Activated T-helper 1 cell treated with anti-CD3 and anti-CD28 coated beads, Interleukin-2, amount 50 U/mL, for 16 hours (primary cell): ENCODE data around the gene FOXN4.

Experiments used
- DNase-seq, 2 donors: peaks; one replicate each; pipeline ENCODE4 v3.0.0-alpha.2; 2020; ENCODE audit warnings: low read depth in 1 of 2, low spot score in 1 of 2

FOXN4 gene

DNA sequence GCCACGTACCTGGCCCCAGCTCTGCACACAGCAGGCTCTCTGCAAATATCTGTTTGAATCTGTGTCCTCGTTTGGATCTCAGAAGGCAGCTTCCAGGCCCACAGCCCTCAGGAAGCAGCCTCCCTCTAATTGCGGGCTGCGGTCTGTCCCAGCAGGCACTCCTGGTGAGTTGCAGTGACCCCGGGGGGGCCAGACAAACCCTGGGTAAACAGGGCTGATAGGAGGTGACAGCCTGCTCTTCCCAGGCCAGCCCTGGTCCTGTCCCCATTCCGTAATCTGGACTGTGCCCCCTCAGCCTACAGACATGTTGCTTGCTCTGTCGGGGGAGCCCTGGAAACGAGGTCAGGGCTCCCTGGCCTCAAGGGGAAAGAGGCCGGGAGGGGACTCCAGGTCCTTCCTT lies 2.0 kb downstream of the FOXN4 start:
- no peak for DNase-seq

DNA sequence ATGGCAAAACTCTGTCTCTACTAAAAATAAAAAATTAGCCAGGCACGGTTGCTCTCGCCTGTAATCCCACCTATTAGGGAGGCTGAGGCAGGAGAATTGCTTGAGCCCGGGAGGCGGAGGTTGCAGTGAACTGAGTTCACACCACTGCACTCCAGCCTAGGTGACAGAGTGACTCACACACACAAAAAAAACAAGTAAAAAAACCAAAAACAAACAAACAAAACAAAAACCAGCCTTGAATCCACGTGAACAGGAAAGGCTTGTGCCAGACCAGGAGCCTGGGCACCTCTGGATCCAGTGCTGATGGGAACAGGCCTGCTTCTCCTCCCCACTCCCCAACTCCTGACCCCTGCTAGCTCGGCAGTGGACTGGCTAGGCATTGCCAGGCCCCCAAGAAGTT lies 3.5 kb downstream of the FOXN4 start:
- no peak for DNase-seq

DNA sequence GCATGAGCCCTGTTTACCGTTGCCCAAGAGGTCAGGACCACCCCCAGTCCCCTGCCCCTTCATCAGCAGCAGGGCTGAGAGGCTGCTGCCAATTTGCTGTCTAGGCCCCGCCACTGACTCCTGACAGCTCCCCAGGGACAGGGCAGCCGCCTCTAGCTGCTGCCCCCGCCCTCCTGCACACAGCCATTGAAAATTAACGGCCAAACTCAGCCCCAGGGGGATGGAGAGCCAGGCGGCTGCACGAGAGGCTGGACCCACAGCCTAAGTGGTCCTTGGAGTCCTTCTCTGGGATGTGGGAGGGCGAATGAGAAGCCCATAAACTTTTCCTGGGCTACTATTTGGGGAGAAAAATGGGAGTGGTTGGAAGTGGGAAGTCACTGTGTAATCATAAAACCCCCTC lies 4.6 kb downstream of the FOXN4 start:
- DNase-seq: no peak

DNA sequence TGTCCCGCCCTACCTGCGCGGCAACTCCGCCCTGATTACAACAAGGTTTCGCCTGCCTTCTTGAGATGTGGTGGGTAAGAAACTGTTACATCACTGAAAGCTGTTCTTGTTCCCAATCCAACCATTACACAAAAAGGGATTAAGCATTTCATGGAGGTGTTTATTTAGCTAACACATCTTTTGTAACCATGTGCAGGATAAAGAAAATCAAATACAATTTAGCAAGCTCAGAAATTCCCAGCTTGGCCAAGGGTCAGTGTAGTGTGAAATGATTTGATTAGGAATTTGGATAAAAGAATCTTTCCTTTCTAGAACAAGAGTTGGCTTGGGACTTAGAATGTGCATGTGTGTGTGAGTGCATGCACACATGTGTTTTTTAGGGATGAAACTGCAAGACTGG lies 6.3 kb downstream of the FOXN4 start:
- no peak for DNase-seq

DNA sequence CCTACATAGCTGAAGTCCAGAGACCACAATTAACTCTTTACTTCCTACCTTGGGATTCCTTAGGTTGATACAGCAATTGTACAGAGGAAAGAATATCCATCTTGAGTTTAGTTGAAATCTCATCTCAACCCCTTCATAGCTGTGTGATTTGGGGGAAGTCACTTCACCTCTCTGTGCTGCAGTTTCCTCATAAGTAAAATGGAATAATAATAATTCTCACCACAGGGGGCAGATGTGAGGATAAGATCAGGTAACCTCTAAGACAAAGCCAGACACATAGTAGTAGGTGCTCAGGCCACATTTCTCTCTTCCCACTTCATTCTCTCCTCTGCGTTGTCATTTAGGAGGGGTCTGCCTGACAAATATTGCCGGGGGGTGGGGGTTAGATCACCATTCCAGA lies 6.7 kb downstream of the FOXN4 start:
- DNase-seq: no peak

DNA sequence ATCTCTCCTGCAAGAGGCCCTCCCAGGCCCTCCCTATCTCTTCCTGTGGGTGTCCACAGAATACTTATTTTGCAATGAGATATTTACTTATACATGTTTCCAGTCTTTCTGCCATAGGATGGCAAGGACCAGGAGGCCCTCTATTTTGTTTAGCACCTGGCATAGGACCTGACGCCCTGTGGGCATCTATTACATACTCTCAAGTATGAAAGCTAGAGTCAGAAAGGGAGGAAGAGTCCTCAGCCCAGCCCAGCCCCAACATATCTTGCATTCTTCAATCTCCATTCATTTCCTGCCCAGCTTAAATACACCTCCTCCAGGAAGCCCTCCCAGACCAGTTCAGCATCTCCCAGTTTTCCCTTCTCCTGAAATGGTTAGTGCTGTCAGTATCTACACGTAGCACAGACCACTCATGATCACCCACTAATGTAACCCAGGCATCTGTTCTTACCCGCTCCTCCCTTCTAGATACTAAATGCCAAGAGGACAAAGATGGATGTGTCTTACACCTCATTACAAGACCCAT lies 7.4 kb downstream of the FOXN4 start:
- no peak for DNase-seq

DNA sequence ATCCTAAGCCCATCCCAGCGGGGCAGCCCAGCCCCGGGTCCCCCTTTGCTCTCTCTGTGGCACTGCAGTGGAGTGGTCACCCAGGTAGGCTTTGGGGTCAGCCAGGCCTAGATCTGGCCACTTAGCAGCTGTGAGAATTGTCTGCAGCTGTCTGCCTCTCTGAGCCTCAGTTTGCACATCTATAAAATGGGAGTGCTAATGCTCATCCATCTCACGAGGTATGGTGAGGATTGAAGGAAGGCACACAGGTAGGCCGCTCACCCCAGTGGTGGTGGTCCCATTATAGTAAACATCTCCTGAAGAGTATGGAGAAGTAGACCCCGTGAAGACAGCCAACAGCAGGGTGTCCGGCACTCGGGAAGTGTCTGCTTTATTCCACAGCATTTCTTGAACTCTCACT lies 9.2 kb downstream of the FOXN4 start:
- no peak for DNase-seq

DNA sequence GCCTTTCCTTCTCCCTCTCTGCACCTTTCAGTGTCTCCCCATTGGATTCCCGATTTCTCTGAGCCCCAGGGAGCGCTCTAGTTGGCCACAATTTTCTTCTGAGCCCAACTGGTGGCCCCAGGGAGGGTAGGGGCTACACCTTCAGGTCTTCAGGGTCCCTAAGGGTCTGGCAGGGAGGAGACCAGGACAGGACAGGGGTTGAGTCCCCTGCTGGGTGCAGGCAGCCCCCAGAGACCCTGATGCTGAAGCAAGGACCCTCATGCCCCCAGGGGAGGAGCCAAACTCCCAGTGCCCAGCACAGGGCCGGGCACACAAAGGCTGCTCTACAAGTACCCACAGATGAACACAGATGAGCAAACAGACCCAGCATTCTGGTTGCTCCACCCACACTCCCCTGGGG lies 12.7 kb downstream of the FOXN4 start:
- no peak for DNase-seq

DNA sequence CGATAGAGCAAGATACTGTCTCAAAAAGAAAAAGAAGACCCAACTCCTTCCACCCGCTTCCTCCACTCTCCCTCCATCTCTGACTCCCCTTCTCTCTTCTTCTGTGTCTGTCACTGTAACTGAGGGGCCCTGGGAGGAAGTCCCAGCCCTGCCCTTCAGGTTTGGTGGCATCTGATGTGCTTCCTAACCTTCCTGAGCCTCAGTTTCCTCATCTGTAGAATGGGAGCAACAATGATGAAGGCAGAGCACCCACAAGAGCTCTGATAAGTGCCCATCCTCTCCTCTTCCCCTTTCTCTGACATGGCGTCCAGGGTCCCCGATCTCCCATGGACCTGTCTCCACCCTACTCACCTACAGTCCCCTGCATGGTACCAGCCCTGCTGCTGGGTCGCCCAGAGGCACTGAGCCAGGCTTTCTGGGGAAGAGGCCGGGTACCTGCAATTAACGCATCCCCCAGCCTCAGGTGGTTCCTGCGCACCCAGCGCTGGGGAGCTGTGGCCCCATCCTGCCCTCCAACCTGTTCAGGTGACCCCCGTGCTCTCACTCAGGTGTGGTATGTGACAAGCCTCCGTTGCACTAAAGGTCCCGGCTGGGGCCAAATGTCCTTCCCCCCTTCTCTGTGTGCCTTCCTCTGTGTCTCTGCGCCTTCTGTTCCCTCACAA lies 13.2 kb downstream of the FOXN4 start:
- DNase-seq: no peak

DNA sequence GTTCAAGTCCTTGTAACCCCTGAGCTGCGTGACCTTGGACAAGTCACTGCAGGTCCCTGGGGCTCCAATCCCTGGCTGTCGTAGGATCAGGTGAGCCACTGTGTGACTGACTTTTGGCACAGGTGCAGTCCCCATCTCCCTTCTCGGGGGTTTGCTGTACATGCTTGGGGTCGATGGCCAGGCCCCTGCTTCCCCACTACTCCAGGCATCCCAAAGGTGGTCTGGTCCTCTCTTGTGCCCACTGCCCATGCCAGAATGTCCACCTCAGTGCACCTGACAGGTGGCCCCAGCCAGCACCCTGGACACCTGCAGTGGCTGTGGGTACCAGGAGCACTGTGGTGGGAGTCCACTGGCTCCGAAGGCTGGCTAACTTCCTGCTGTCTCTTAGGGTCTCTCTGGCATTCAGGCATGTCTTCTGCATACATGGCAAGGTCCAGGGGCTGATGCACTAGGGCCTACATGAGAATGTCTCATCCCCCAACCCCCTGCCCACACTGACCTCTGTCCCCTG lies 14.7 kb downstream of the FOXN4 start:
- DNase-seq: no peak

DNA sequence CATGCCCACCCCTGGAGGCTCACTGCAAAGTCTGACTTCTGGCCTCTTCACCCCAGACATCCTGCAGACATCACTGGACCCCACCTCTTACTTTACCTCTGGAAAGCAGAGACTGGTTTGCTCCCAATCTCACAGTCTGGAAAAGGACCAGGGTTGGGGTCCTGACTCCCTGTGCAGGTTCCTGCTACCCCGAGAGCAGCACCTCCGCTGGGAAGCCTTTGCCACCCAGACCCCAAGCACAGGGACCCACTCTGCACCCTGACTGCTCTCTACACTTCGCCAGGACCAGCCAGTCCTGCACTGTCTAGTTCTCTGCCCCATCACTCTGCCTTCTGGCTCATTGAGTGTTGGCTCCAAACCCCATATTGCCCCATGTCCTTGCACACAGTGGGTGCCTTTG lies 16.0 kb downstream of the FOXN4 start:
- DNase-seq: no peak

DNA sequence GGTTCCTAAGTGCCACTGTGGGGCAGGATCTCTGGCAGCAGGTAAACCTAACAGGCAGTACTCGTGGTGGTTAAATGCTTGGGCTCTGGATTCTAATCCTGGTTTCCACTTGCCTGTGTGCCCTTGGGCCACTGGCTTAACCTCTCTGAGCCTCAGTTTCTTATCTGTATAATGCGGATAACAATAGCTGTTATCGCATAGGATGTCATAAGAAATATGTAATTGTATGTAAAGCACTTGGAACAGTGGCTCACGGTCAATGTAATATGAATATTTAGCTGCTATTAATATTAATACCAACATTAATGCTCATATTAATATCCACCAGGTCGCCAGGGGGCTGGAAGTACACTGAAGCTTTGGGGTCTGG lies 16.8 kb downstream of the FOXN4 start:
- no peak for DNase-seq

DNA sequence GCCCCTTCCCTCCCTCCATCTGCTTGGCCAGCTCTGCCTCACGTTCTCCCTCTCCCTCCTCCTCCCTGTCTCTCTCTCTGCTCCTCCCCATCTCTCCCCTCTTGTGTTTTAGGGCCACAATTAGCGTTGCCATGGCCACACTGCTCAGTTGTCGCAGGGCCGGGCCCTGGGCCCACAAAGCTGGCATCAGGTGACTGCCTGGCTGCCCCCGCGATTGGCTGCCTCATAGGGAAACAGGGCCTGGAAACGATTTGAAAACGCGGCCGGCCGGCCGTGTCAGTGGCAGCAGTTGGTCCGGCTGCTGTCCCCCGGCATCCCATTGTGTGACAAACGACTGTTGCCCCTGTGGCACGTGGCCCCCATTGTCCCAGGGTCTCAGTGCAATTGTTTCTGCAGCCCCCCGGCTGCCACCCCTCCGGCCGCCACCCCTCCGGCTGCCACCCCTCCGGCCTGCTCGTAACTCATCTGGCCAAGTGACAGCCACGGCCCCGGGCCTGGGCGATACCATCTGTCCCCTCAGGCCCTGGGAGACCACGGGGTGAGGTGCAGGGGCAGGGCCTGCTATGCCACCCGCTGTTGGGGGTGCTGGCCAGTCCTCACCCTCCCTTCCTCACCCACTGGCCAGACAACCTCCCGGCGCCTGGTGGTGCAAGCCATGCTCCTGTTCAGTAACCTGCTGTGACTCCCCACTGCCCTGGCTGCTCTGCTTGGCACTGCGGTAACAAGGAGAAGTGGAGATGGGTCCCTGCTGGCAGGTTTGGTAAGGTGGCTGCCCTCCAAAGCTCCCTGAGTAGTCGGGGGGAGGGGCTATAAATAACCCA lies 17.4 kb downstream of the FOXN4 start:
- DNase-seq: no peak

DNA sequence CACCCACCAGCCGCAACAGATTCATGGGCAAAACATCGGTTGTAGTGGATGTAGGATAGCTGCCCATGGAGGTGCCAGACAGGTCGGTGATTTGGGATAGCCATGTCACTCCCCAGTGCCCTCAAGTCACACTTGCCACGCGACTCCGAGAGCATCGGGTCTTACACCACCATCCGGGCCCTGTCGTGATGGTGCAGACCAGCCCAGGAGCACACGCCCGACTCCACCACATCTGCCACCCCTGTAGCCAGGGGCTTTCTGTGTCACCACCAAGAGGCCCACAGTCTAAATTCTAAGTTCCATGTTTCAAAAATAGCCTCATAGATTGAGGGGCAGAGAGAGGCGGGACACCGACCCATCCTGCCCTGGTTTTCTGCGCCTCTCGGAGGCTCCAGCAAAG lies 18.0 kb downstream of the FOXN4 start:
- no peak for DNase-seq

DNA sequence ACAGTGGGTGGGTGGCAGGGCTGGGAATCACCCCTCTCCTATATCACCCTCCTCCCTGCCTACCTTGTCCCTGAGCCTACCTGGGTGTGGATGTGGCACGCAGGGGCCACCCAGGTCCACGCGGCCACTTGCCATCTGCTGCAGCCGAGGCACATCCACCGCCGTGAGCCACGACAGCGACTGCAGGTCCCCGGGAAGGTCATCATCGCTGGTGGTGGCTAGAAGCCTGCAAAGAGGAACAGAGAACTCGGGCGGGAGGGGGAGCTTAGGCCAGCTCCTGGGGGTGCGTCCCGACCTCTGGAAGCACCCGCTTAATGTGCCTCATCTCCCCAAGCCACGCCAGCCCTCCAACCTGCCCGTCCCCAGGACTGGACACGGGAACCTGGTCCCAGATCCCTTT lies 19.0 kb downstream of the FOXN4 start:
- DNase-seq: no peak

DNA sequence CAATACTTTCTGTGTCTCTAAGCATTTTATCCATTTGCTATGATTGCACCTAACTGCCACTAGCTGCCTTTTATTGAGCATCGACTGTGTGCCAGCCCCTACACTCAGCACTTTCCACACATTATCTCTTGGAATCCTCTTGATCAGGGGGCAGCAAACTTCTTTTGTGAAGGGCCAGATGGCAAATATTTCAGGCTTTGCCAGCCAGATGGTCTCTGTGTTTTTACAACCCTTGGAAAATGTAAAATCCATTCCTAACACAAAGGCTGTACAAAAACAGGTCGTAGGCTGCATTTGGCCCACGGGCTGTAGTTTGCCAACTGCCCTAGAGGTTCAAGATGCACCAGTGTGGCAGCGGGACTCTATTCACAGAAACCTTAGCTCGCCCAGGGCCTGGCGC lies 19.5 kb downstream of the FOXN4 start:
- DNase-seq: no peak

DNA sequence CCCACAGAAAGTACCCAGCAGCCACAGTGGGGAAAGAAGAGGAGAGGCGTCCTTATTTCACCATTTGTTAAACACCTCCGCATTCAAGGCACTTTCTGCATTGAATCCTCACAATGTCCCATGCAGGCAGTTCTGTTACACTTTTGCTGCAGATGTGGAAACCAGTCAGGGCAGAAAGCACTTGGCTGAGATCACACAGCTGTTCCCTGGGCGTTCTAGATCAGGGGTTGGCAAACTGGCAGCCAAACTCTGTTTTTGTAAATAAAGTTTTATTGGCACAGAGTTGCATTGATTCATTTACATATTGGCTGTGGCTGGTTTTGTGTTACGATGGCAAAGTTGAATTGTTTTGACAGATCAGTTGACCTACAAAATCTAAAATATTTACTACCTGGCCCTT lies 20.1 kb downstream of the FOXN4 start:
- no peak for DNase-seq

DNA sequence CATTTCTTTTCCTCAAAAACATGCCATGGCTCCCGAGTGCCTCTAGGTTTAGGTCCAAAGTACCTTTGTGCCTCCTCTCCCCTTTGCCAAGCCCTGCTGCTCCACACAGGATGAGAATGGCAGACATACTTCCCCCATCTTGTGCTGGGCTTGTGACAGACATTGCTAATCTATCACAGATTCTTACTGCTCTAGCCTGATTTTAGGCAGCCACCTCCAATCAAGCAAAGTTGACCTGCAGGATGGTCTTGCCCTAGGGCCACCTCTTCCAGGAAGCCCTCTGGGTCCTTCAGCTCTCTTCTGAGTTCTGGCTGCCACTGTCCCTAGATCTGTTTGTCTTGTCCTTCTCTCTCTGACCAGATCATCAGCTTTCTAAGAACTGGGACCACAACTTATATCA lies 20.5 kb downstream of the FOXN4 start:
- DNase-seq: no peak

DNA sequence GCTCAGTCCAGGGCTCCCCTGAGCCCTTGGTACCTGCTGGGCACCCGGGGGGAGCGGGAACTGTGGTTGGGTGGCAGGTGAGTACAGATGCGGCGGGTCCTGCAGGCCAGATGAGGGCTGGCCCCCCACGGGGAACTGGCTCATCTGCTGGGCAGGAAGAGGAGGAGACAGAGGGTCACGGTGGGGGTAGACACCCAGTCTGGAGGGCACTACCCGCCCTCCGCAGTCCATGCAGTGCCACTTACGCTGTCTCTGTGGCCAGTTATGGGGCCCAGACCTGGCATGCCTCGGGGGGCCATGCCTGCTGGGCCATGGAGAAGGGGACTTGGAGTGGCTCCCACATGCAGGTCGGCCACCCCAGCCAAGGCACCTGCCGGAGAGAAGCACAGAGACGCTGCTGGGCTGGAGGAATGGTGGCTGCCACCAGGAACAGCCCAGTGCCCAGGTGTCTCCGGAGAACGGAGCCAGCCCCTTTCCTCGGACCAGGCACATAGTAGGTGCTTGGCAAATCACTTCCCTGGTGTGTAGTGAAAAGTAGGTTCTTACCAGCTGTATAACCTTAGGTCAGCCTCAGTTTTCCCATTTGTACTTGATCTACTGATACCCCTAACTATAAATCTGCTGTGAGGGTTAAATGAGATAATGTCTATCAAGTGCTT lies 21.1 kb downstream of the FOXN4 start:
- DNase-seq: no peak

DNA sequence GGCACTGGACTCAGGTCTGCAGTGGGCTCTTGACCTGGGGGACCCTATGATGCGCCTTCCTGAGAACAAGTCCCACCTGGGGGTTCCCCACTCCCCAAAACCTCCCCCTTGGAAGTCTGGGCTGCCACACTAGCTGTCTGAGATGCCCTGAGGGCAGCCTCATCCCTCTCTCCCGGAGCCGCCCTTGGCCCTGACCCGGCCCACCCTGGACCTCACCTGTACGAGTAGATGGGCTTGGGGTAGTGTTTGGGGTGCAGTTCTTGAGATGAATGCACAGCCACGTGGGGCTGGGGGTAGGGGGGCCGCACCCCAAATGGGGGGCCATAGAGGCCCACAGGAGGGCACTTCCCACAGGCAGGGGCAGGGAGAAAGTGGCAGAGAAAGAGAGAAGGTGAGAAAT lies 21.9 kb downstream of the FOXN4 start:
- no peak for DNase-seq

DNA sequence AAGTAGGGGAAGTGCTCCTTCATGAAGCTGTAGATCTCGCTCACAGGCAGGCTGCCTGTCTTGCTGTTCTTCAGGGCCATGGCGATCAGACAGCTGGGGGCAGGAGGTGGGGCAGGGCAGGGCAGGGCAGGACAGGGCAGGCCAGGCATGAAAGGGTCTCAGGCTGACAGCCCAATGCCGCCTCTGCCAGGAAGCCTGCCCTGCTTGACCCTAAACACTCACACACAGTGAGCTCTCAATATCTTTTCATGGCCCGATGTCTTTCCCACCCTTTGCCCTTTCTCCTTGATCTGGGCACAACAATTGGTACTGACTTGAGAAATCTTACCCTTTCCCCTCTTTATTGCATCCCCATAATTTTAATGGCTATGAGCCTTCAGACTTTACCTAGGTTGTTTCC lies 22.4 kb downstream of the FOXN4 start:
- no peak for DNase-seq

DNA sequence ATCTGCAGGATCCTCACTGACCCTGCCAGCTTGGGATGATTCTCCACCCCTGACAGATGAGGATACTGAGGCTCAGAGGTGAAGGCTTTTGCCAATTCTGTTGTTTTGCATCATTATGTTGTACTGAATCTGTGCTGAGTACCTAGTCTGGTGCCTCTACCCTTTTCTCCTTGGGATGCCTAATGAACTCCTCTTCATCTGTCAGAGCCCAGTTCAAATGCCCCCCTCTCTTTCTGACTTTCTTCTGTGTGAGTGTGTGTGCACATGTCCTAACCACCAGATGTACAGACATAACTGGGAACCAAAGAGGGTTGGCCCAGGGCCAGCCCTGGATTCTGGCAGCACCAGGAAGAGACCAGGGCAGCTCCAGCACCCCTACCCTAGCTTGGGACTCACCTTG lies 22.8 kb downstream of the FOXN4 start:
- no peak for DNase-seq
